SK-N-SH (cell line): Measurements from ENCODE around the gene KCNN3. TPM values are rescaled to one million over a fixed set of nuclear protein-coding genes. Genes with fewer than 3 reads are reported as not detected.

Experiments
- CTCF ChIA-PET: fragments of 300-600, 350-600 bp; formaldehyde crosslinking; extraction: SDS; loops from one replicate; lab custom pipeline; 2021; lab: Yijun Ruan, JAX
- POLR2A ChIA-PET: fragments of 350-600 bp; sonication (Branson Sonifier 250); formaldehyde crosslinking; extraction: SDS; loops from one replicate; lab custom pipeline; 2020; ENCODE audit warnings: antibody characterized with exemption, inconsistent platforms; lab: Yijun Ruan, JAX
- DNase-seq: peaks from one replicate; pipeline ENCODE4 v3.0.0; 2012
- H2AFZ ChIP-seq: fragments of 200-600 bp; sonication (generic); 2 replicates; pipeline ENCODE4 v1.8.1; 2016; ENCODE audit warnings: antibody characterized with exemption, mild to moderate bottlenecking, low read depth
- H3F3A ChIP-seq: fragments of 200-600 bp; sonication (generic); replicated peaks from 2 replicates; pipeline ENCODE3; 2016; ENCODE audit warnings: antibody characterized with exemption, mild to moderate bottlenecking; ENCODE audit not compliant: insufficient read depth
- H3K27ac ChIP-seq, 2 experiments: fragments of 200-500 bp in 1 of 2; fragments of 200-600 bp in 1 of 2; sonication (Bioruptor generic) in 1 of 2; sonication (generic), shearing (Covaris generic) in 1 of 2; 2 replicates each; pipeline versions ENCODE4 v1.5.1 to v1.6.1; 2014 to 2016; ENCODE audit warnings: low read depth in 2 of 2, inconsistent platforms in 1 of 2, low read length in 1 of 2, mild to moderate bottlenecking in 1 of 2, mixed read lengths in 1 of 2
- H3K27me3 ChIP-seq: fragments of 200-600 bp; sonication (generic), shearing (Covaris generic); 2 replicates; pipeline ENCODE4 v1.6.1; 2016; ENCODE audit warnings: mixed run types; ENCODE audit not compliant: insufficient read depth
- H3K36me3 ChIP-seq, 2 experiments: fragments of 200-500 bp in 1 of 2; fragments of 200-600 bp in 1 of 2; sonication (Bioruptor generic) in 1 of 2; sonication (generic) in 1 of 2; replicated peaks in 1 of 2; 2 replicates each; pipeline versions ENCODE3 to v1.5.1; 2014 to 2016; ENCODE audit warnings: low read length in 1 of 2, mild to moderate bottlenecking in 1 of 2; ENCODE audit not compliant: insufficient read depth in 2 of 2, control insufficient read depth in 1 of 2
- H3K4me1 ChIP-seq, 2 experiments: fragments of 200-500 bp in 1 of 2; fragments of 200-600 bp in 1 of 2; sonication (Bioruptor generic) in 1 of 2; sonication (generic), shearing (Covaris generic) in 1 of 2; 2 replicates each; pipeline versions ENCODE4 v1.5.1 to v1.6.1; 2014 to 2016; ENCODE audit warnings: low read depth in 1 of 2, low read length in 1 of 2, mixed run types in 1 of 2; ENCODE audit not compliant: insufficient read depth in 2 of 2, control insufficient read depth in 1 of 2
- H3K4me2 ChIP-seq: fragments of 200-600 bp; sonication (generic), shearing (Covaris generic); 2 replicates; pipeline ENCODE4 v1.6.1; 2017; ENCODE audit warnings: mixed run types
- H3K4me3 ChIP-seq, 2 experiments: fragments of 200-500 bp in 1 of 2; fragments of 200-600 bp in 1 of 2; sonication (Bioruptor generic) in 1 of 2; sonication (generic), shearing (Covaris generic) in 1 of 2; 2 replicates each; pipeline versions ENCODE4 v1.5.1 to v1.8.1; 2014 to 2016; ENCODE audit warnings: low read depth in 2 of 2, inconsistent platforms in 1 of 2, low read length in 1 of 2, mild to moderate bottlenecking in 1 of 2, mixed read lengths in 1 of 2, moderate library complexity in 1 of 2
- H3K79me2 ChIP-seq: fragments of 200-600 bp; sonication (generic); 2 replicates; pipeline ENCODE4 v1.8.1; 2017; ENCODE audit warnings: mild to moderate bottlenecking; ENCODE audit not compliant: insufficient read depth
- H3K9ac ChIP-seq: fragments of 200-600 bp; sonication (generic); 2 replicates; pipeline ENCODE4 v1.6.1; 2017; ENCODE audit warnings: mixed run types
- H3K9me2 ChIP-seq: fragments of 200-600 bp; sonication (generic); 2 replicates; pipeline ENCODE4 v1.6.1; 2017; ENCODE audit warnings: mixed run types
- H3K9me3 ChIP-seq: fragments of 200-600 bp; sonication (generic); 2 replicates; pipeline ENCODE4 v1.6.1; 2017; ENCODE audit warnings: mixed run types, mild to moderate bottlenecking, moderate library complexity
- H4K20me1 ChIP-seq: fragments of 200-600 bp; sonication (generic); 2 replicates; pipeline ENCODE4 v1.6.1; 2017; ENCODE audit warnings: mild to moderate bottlenecking, mixed run types; ENCODE audit not compliant: insufficient read depth
- ELF1 ChIP-seq: IDR thresholded peaks from 2 replicates; pipeline ENCODE4 v1.4.0; 2012
- FOSL2 ChIP-seq: IDR thresholded peaks from 2 replicates; pipeline ENCODE4 v1.4.0; 2012; ENCODE audit warnings: low read depth, mild to moderate bottlenecking, moderate library complexity, borderline replicate concordance
- FOXJ3 ChIP-seq: sonication (generic); formaldehyde crosslinking; IDR thresholded peaks from 2 replicates; pipeline ENCODE4 v1.5.1; 2020; ENCODE audit warnings: mild to moderate bottlenecking, missing genetic modification reagents
- FOXM1 ChIP-seq: IDR thresholded peaks from 2 replicates; pipeline ENCODE4 v1.4.0; 2012; ENCODE audit warnings: low read depth, mild to moderate bottlenecking
- GATA2 ChIP-seq: sonication (generic); formaldehyde crosslinking; IDR thresholded peaks from 2 replicates; pipeline ENCODE4 v1.5.0; 2020; ENCODE audit warnings: mild to moderate bottlenecking, missing genetic modification reagents
- IRF3 ChIP-seq: fragments of 150-350 bp; IDR thresholded peaks from 2 replicates; pipeline ENCODE4 v1.6.1; 2016; ENCODE audit warnings: mild to moderate bottlenecking, low read depth, low read length
- MAX ChIP-seq: IDR thresholded peaks from 2 replicates; pipeline ENCODE4 v1.4.0; 2012; ENCODE audit warnings: low read depth
- MXI1 ChIP-seq: IDR thresholded peaks from 2 replicates; pipeline ENCODE4 v1.6.1; 2012; ENCODE audit warnings: mild to moderate bottlenecking, low read depth, low read length, improper control_type of control experiment
- NFIC ChIP-seq: IDR thresholded peaks from 2 replicates; pipeline ENCODE4 v1.4.0; 2012; ENCODE audit warnings: borderline replicate concordance
- NRF1 ChIP-seq: IDR thresholded peaks from 2 replicates; pipeline ENCODE4 v1.6.1; 2012; ENCODE audit warnings: low read depth, mild to moderate bottlenecking, low read length
- RAD21 ChIP-seq: IDR thresholded peaks from 2 replicates; pipeline ENCODE4 v1.6.1; 2012; ENCODE audit warnings: mild to moderate bottlenecking, low read length
- RCOR1 ChIP-seq: fragments of 150-350 bp; IDR thresholded peaks from 2 replicates; pipeline ENCODE4 v1.6.1; 2017; ENCODE audit warnings: antibody characterized with exemption, low read length
- RFX5 ChIP-seq: IDR thresholded peaks from 2 replicates; pipeline ENCODE4 v1.6.1; 2012; ENCODE audit warnings: mild to moderate bottlenecking, improper control_type of control experiment, low read length
- RXRA ChIP-seq: IDR thresholded peaks from 2 replicates; pipeline ENCODE4 v1.4.0; 2012; ENCODE audit warnings: low read depth, mild to moderate bottlenecking, borderline replicate concordance
- SMC3 ChIP-seq: IDR thresholded peaks from 2 replicates; pipeline ENCODE4 v1.6.1; 2012; ENCODE audit warnings: low read depth, low read length, improper control_type of control experiment
- USF1 ChIP-seq: IDR thresholded peaks from 2 replicates; pipeline ENCODE4 v1.4.0; 2012; ENCODE audit warnings: low read depth, borderline replicate concordance
- USF2 ChIP-seq: fragments of 150-350 bp; IDR thresholded peaks from 2 replicates; pipeline ENCODE4 v1.6.1; 2017; ENCODE audit warnings: antibody characterized with exemption, low read length, low read depth, borderline replicate concordance
- YY1 ChIP-seq: IDR thresholded peaks from 2 replicates; pipeline ENCODE4 v1.4.0; 2012; ENCODE audit warnings: low read depth, mild to moderate bottlenecking
- ZBTB33 ChIP-seq: IDR thresholded peaks from 2 replicates; pipeline ENCODE4 v1.4.0; 2012; ENCODE audit warnings: low read depth, borderline replicate concordance
- WGBS: methylation state at CpG from one replicate; pipeline ENCODE4 v1.1.6; 2017; ENCODE audit warnings: low lambda C conversion rate; 5-methylcytosine and 5-hydroxymethylcytosine counted together
- polyA plus RNA-seq, 3 experiments: library from polyadenylated mRNA; depleted of rRNA; stranded (reverse); fragments of >200 nt; gene quantifications; 2 replicates each; pipeline ENCODE4 v1.2.3, GENCODE V29; 2012

The KCNN3 gene
- polyA plus RNA-seq, 1 of the 3 experiments (the other 2 are of a cell fraction) = 0.16 TPM

- no peaks in the 10 kb centered on the region for H3K9me3 ChIP-seq
- no peak overlapping the region for H3K27ac ChIP-seq
- ChIA-PET POLR2A (no interaction called here), CTCF (interaction anchor here (1.4 kb wide), 1 partner anchor 18 kb away, joined by 4 read pairs; no protein-coding TSS in a partner anchor)
- H4K20me1 ChIP-seq = no peaks in the 10 kb centered on the region
- TF ChIP-seq MAX = no peak
- TF ChIP-seq SMC3 = no peak
- no peak for TF ChIP-seq RXRA
- TF ChIP-seq IRF3 = no peak
- no peak for TF ChIP-seq GATA2 (CRISPR knock-in tag)
- TF ChIP-seq ZBTB33 = no peak
- TF ChIP-seq NRF1 = no peak
- TF ChIP-seq YY1 = no peak
- TF ChIP-seq FOSL2 = no peak
- no peak for TF ChIP-seq RAD21
- no peak for TF ChIP-seq USF1
- no peak for TF ChIP-seq RCOR1
- no peak for TF ChIP-seq RFX5
- no peak for TF ChIP-seq NFIC
- no peak for TF ChIP-seq FOXM1
- WGBS = 68% methylated on average over 10 of the region's 10 CpGs
- no peak overlapping the region for H2AFZ ChIP-seq
- peaks cover 10 to 16% of the 10 kb centered on the region in 2 experiments; a peak in 2 of 4 replicates for H3K4me1 ChIP-seq
- H3K27me3 ChIP-seq = no peaks in the 10 kb centered on the region
- no peaks in the 10 kb centered on the region for H3K9me2 ChIP-seq
- DNase-seq = no peak
- H3F3A ChIP-seq = no peaks in the 10 kb centered on the region
- H3K9ac ChIP-seq = no peak overlapping the region
- no peaks in the 10 kb centered on the region for H3K79me2 ChIP-seq
- H3K4me2 ChIP-seq = no peak overlapping the region
- H3K36me3 ChIP-seq = no peaks in the 10 kb centered on the region
- H3K4me3 ChIP-seq = no peak overlapping the region
These were observed 143.6 kb downstream of the KCNN3 start for GRCh38 chr1:154726443-154726842.

- Histone ChIP-seq H3K36me3 (no peaks in the 10 kb centered on the region), H3F3A (no peaks in the 10 kb centered on the region), H3K27me3 (no peaks in the 10 kb centered on the region), H3K9me2 (no peaks in the 10 kb centered on the region), H3K27ac (no peak overlapping the region), H3K79me2 (no peaks in the 10 kb centered on the region), H3K9me3 (no peaks in the 10 kb centered on the region), H2AFZ (no peak overlapping the region), H3K4me2 (no peak overlapping the region), H4K20me1 (no peaks in the 10 kb centered on the region), H3K4me3 (no peak overlapping the region), H3K9ac (no peak overlapping the region), H3K4me1 (peaks cover 8 to 12% of the 10 kb centered on the region in 2 experiments; a peak in 2 of 4 replicates)
- ChIA-PET CTCF (interaction anchor here (1.4 kb wide), 1 partner anchor 19 kb away, joined by 4 read pairs; no protein-coding TSS in a partner anchor), POLR2A (no interaction called here)
- WGBS = 60% methylated on average over 1 of the region's 10 CpGs
- TF ChIP-seq MXI1 (no peak), USF1 (no peak), MAX (no peak), USF2 (no peak), FOXJ3 (no peak), RAD21 (no peak), ELF1 (no peak)
- no peak for DNase-seq
These were observed 144.2 kb downstream of the KCNN3 start for GRCh38 chr1:154725865-154726264.
